Dedifferentiated amniotic fluid mesenchymal stem cell (primary cell): Measurements from ENCODE around the gene KCND2.

Experiments
- DNase-seq: peaks from one replicate; pipeline ENCODE4 v3.0.0-alpha.2; 2016; ENCODE audit errors: extremely low spot score

The KCND2 gene

DNA sequence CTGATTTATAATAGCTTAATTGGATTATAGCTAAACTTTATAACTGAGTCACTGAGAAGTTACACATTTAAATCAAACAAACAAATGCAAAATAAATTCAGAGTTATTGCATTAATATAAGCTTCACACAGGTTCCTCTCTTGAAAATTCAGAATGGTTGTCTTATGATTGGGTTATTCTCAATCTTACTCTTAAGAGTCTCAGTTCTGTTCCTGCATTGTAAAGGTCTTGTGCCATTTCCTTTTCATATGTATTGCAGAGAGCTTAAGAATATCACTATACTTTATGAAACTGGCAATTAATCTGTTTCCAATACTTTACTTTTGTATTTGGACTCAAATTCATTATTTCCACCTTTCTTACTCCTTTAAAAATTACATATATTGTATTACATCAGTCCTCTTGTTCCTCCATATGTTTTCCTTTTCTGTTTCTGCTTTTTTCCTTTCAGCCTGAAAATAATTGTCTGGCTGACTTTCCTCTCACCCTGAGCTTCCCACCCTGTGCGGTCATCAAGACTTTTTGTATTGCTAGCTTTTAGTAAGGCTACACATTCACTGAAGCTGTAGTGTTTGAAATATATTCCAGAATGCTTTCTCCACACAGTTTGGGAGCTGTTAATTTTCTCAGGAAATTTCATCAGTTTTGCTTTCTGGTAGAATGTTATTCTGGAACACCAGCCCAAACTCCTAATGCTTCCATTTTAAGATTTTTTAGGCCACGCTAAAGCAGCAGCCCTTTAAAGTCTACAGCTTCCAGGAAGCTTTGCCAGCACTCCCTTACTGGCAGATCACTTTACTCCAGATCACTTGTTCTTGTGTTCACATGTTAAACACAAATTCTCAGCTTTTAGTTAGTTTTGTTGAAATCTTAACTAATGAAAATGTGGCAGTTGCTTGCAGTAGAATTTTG is 139.4 kb downstream of the KCND2 start:
- DNase-seq: no peak

GRCh38 chr7:120413164-120413563 is 140.2 kb downstream of the KCND2 start:
- DNase-seq: no peak

DNA sequence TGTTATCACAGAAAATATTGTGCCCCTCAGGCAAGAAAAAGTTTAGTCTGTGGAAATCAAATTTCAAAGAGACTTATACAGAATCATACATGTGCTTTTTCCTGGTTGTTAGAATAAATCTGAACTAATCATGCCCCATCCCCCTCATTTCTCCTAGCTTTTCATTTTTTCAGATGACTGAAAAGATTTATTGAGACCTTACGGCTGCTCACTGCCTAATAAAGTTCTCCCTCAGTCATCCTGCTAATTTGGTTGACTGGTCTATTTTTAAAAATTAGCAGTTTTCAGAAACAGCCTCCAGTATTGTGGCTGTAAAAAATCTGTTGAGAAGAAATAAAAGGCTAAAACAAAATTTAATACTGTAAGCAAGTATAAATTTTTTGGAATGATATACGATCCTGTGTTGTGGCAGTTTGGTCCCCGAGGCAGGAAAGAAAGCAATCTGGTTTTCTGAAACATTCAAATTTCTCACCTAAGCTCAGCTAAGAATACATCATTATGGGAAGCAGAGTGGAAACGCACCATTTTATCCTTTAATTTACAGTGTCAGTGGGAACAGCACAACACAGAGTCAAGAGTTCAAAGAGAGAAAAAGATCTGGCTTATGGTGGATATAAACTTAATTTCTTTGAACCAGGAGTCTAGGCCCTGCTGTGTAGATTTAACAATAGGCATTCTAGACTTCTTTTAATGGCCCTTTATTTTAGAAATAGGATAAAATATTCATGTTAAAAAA is 144.4 kb downstream of the KCND2 start:
- no peak for DNase-seq

DNA sequence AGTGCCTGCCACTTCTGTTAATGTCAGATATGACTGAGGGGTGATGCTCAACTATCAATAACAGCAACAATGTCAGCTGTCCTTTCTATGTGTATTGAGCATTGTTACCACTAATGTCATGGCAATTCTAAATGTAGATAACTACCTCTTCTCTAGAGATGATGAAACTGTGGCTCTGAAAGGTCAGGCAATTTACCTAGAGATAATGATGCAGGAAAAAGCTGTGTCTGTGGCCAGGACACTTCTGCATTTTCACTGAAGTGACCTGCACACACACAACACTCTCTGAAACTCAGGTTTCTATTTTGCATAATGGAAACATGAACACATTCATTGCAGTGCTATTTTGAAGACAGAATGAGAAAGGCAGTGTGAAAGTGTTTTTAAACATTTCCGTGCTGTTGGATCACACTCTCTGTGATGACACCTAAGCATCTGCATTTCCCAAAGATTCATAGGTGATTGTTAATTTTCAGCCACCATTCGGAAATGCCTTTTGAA is 148.2 kb downstream of the KCND2 start:
- DNase-seq: no peak

DNA sequence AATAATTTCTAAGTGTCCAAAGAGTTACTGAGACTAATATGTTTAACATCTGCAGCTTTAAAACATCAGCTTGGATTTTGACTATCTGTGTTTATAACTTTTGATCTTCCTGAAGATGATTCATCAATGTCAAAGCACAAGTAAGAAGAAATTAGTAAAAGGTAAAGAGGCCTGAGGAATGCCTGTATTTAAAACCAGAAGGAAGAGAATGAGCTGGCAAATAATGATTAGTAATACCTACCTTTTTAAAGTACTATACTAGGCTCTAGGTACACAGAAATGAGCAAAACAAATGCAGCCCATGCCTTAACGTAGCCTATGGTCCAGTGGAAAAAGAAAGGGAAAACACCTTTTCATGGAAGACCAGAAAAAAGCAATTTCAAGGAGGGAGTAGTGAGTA is 158.0 kb downstream of the KCND2 start:
- DNase-seq: no peak

GRCh38 chr7:120436487-120437060 is 163.6 kb downstream of the KCND2 start:
- DNase-seq: no peak

DNA sequence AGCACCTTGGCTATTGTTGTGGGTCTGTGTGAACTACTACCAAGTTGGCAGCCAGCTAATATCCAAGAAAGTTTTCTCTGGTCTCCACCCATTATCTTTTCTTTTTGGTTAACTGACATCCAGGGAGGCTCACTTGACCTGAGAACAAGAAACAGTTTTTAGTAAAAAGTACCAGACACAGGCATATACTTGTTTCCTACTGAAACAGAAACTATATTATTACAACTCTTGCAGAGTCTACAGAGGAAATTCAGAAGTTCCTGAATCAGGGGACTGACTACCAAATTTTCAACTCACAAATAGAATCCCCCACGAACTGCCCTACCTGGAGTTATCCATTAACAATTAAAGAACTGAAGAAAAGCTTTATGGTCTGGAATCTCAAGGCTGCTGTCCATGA is 168.9 kb downstream of the KCND2 start:
- no peak for DNase-seq

DNA sequence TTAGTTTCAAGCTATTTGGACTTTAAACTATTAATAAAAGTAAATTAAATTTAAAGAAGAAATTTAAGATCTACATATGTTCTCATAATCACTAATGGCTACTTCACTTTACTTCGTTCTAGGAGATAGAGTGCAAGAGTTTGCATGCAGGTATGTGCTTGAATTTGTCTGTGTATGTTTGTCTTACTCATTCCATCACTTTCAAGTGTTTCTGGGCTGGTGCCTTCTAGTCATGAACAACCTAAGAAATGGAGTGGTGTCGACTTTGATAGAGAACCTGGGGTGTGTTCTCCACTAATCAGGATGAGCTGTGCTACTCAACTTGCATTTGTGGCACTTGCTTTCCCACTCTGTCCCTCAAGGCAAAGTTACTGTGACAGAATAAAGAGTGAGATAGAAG is 169.9 kb downstream of the KCND2 start:
- DNase-seq: no peak

DNA sequence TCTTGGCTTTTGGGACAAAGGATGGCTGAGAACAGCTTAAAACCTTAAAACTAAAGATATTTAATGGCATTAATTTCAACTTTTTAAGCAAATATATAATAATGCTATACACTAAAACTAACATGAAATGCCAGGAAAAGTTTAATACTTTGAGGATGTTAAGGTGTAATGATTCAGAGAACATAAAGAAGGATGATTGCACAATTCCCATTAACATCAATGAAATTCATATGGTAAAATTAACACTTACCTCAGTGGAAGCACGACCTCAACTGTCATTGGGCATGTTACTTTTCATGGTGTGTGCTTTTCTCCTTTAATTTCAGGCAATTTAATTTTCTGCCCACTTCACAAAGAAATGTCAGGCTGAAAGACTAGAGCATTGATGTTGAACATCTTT is 171.7 kb downstream of the KCND2 start:
- DNase-seq: no peak

- DNase-seq: no peak
Measured at GRCh38 chr7:120445276-120445675, 172.3 kb downstream of the KCND2 start.

DNA sequence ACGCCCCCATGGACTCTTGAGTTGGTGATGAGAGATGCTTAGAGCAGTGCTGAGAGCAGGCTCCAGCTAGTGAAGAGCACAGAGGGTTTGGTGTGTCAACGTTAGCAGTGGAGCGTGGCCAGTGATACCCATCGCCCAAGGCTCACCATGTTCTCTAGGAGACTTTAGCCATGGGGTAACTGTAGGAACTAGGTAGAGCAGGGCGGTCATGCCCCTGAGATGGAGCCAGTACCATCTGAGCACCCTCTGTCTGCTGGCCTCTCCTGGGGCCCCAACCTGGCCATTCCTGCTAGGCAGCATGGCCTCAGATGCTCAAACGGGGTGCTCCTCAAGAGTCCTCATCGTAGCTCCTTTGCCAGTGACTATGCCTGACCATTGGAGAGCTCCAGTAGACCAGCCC is 179.7 kb downstream of the KCND2 start:
- no peak for DNase-seq

GRCh38 chr7:120456699-120457098 is 183.7 kb downstream of the KCND2 start:
- no peak for DNase-seq

DNA sequence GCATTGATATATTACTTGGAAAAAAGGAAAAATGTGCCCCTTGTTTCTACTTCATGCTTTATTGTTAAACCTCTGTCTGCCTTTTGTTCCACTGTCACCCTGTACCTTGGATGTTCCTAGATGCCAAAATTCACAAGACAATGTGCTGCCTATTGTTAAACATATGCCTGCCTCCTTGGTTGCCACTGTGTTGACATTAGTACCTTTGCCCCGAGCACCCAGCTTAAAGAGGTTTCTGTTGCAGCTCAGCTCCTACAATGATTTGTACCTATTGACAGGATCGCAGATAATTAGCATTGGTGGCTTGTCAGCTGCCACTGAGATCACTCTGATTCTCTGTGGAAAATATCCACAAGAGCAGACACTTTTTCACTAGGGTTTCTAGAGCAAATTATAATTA is 188.0 kb downstream of the KCND2 start:
- no peak for DNase-seq

DNA sequence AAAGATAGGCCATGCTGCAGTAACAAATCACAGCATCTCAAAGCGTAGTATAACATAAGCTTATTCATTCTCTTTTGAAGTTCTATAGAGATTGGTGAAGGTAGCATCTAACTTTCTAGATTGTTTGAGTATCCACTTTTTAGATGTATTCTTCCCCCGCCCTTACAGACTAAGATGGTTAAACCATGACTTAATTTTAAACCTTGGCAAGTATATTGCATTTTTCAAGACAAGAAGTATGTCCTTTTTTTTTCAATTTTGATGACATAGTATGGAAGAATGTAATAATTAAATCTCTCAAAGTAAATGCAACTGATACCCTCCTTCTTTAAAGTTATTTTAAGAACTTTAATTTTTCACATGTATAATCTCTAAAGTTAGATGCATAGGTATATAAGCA is 190.0 kb downstream of the KCND2 start:
- DNase-seq: peak; percentile 19

DNA sequence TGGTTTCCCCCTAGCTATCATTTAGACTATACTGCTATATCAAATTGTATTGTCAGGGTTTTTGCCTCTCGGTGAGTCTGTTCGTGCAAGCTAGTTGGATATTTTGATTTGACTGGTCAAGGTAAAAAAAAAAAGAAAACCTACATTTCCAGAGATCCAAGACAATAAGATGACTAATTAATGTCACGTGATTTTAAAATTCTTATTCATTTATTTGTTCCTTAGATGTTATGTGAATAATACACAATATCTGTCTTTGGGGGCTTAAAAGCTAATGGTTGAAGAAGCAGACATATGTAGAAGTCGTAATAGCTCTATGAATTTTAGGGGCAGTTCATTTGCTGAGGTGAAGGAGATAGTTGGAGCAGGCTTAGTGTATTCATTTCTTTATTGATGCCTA is 191.1 kb downstream of the KCND2 start:
- DNase-seq: no peak

GRCh38 chr7:120467676-120468075 is 194.7 kb downstream of the KCND2 start:
- no peak for DNase-seq

GRCh38 chr7:120468611-120469010 is 195.6 kb downstream of the KCND2 start:
- no peak for DNase-seq

GRCh38 chr7:120472892-120473291 is 199.9 kb downstream of the KCND2 start:
- no peak for DNase-seq

DNA sequence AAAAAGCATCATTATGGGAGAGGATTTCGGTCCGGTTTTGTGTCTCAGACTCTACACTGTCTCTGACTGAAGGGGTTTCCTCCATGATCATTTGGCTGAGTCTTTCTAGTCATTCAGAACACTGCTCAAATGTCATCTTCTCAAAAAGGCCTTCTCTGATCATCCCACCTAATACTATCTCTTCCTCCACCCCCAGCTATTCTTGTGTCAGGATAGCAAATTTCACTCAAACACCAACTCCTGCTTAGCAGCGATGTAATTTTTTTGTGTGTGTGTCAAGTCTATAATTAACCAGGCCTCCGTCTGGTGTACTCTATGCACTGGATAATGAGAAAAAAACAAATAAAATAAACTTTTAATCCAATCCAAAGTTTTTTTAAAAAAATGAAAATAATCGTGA is 200.4 kb downstream of the KCND2 start:
- DNase-seq: no peak

DNA sequence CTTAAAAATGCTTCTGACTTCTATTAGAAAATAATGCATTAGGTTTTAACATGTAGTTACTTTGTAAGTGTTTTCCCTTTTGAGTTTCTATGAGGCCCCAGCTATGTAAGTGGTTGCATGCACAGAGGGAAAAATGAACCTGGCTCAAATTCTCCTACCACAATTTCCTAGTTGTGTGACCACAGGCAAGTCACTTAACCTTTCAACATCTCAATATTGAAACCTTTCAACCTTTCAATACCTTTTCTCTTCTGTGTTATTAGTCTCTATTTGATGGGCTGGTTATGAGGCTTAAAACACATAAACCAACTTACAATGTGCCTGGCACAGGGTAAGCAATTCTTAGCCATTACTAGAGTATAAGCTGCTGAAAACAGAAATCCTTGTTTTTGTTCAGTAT is 203.0 kb downstream of the KCND2 start:
- no peak for DNase-seq

GRCh38 chr7:120480472-120480871 is 207.5 kb downstream of the KCND2 start:
- DNase-seq: no peak

DNA sequence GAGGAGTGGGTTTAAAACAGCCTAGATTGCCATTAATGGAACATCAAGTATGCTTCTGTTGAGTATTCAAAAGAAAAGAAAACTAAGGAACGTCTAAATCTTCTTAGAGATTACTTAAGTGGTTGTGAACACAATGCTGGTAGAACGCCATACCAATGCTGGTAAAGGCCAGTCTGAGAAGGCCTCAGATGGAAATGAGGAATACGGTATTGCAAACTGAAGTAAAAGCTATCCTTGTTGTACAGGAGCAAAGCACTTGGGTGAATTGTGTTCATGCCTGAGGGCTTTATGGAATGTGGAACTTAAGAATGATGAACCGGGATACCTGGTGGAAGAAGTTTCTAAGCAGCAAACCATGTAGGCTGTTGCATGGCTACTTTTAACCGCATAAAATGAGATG is 208.0 kb downstream of the KCND2 start:
- DNase-seq: no peak

DNA sequence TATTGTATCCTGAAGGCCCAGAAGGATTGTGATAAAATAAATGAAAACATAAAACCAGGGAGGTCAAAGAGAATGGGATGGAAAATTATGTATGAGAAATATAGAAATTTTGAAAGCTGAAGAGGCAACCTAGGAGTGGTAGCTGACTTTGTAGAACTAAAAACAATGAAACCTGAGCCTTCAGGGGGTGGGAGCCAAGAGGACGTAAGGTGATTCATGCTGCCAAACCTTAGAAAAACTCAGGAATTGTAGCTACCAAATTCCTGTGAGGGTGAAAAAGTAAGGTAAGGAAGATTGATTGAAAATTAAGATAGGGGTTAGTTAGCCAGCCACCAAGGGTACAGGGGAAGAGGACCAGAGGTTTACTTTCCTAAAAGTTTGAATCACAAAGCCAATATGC is 213.2 kb downstream of the KCND2 start:
- no peak for DNase-seq
